Fibroblast of lung (primary cell): Measurements from ENCODE around the gene PDZRN4. TPM values are rescaled to one million over a fixed set of nuclear protein-coding genes. Genes with fewer than 3 reads are reported as not detected.

Experiments
- DNase-seq, 2 donors: peaks; one replicate each; pipeline versions ENCODE4 v3.0.0 to v3.0.0-alpha.2; 2010; ENCODE audit warnings: low read depth in 2 of 2
- H2AFZ ChIP-seq: 2 replicates; pipeline ENCODE4 v1.5.1; 2012; ENCODE audit warnings: low read length, control low read depth, inconsistent platforms
- H3K27ac ChIP-seq: 2 replicates; pipeline ENCODE4 v1.5.1; 2011; ENCODE audit warnings: low read length, control low read depth; ENCODE audit not compliant: insufficient read depth
- H3K27me3 ChIP-seq: 2 replicates; pipeline ENCODE4 v1.5.1; 2011; ENCODE audit warnings: mild to moderate bottlenecking, low read length; ENCODE audit not compliant: control insufficient read depth, insufficient read depth
- H3K36me3 ChIP-seq: 2 replicates; pipeline ENCODE4 v1.5.1; 2011; ENCODE audit warnings: low read length; ENCODE audit not compliant: control insufficient read depth, insufficient read depth
- H3K4me1 ChIP-seq: 2 replicates; pipeline ENCODE4 v1.5.1; 2011; ENCODE audit warnings: low read length; ENCODE audit not compliant: control insufficient read depth, insufficient read depth; ENCODE audit errors: extremely low read depth
- H3K4me2 ChIP-seq: 2 replicates; pipeline ENCODE4 v1.5.1; 2011; ENCODE audit warnings: low read length, control low read depth; ENCODE audit not compliant: insufficient read depth; ENCODE audit errors: extremely low read depth
- H3K4me3 ChIP-seq, 4 experiments: fragments of 200-600 bp in 1 of 4; sonication (generic) in 1 of 4; replicated peaks in 1 of 4; 2 replicates each; pipeline ENCODE4 v1.5.1; 2011 to 2016; ENCODE audit warnings: low read length in 4 of 4, low read depth in 3 of 4, mild to moderate bottlenecking in 3 of 4, control low read depth in 2 of 4, inconsistent platforms in 1 of 4, mixed read lengths in 1 of 4; ENCODE audit not compliant: insufficient read depth in 1 of 4; ENCODE audit errors: control extremely low read depth in 1 of 4
- H3K79me2 ChIP-seq: 2 replicates; pipeline ENCODE4 v1.5.1; 2012; ENCODE audit warnings: mild to moderate bottlenecking, low read length, inconsistent platforms; ENCODE audit not compliant: control insufficient read depth, insufficient read depth
- H3K9ac ChIP-seq: 2 replicates; pipeline ENCODE4 v1.5.1; 2011; ENCODE audit warnings: mild to moderate bottlenecking, low read length, control low read depth; ENCODE audit not compliant: insufficient read depth
- H3K9me3 ChIP-seq: 2 replicates; pipeline ENCODE4 v1.5.1; 2012; ENCODE audit warnings: low read depth, low read length; ENCODE audit not compliant: control insufficient read depth, insufficient read depth
- H4K20me1 ChIP-seq: 2 replicates; pipeline ENCODE4 v1.5.1; 2011; ENCODE audit warnings: low read length; ENCODE audit not compliant: control insufficient read depth, insufficient read depth; ENCODE audit errors: extremely low read depth
- CTCF ChIP-seq, 2 donors: IDR thresholded peaks in 1 of 2; conservative IDR thresholded peaks in 1 of 2; 1 replicate in 1 of 2; 2 replicates in 1 of 2; pipeline ENCODE4 v1.5.1; 2011 to 2012; ENCODE audit warnings: low read length in 2 of 2, control low read depth in 1 of 2, inconsistent platforms in 1 of 2, low read depth in 1 of 2, mild to moderate bottlenecking in 1 of 2
- EZH2 ChIP-seq: IDR thresholded peaks from 2 replicates; pipeline ENCODE4 v1.5.1; 2012; ENCODE audit warnings: low read length, control low read depth, mild to moderate bottlenecking; ENCODE audit errors: missing control alignments
- polyA plus RNA-seq, 2 donors: library from polyadenylated mRNA; depleted of rRNA in 1 of 2; stranded (reverse) in 1 of 2; unstranded in 1 of 2; fragments of >200 nt; gene quantifications; 2 replicates each; pipeline ENCODE4 v1.2.1, GENCODE V29; 2011 to 2012; ENCODE audit warnings: missing spikeins in 1 of 2
- total RNA-seq: library from RNA; depleted of rRNA; stranded (reverse); fragments of >200 nt; gene quantifications from 2 replicates; pipeline ENCODE4 v1.2.1, GENCODE V29; 2014

The PDZRN4 gene
- total and polyA plus RNA-seq, 2 donors (not counting 1 experiment from before 2014, with no cell fraction given), result not detected

- H3K4me1 ChIP-seq, result no peaks in the 10 kb centered on the region
- no peaks in the 10 kb centered on the region for H3K79me2 ChIP-seq
- H3K36me3 ChIP-seq, result no peaks in the 10 kb centered on the region
- H3K4me3 ChIP-seq, result no peak overlapping the region
- H3K9me3 ChIP-seq, result no peaks in the 10 kb centered on the region
- no peak for DNase-seq
- no peak overlapping the region for H3K9ac ChIP-seq
- H4K20me1 ChIP-seq, result no peaks in the 10 kb centered on the region
- no peak for TF ChIP-seq EZH2
- no peak for TF ChIP-seq CTCF (conservative IDR thresholded peaks at IDR 0.05 in 1 of 2, IDR thresholded peaks at IDR 0.05 in 1 of 2; ENCODE audit: low read depth in 1 of 2, low read length in 2 of 2)
- no peaks in the 10 kb centered on the region for H3K27me3 ChIP-seq
- H2AFZ ChIP-seq, result no peak overlapping the region
- no peak overlapping the region for H3K4me2 ChIP-seq
- no peak overlapping the region for H3K27ac ChIP-seq
Measured at GRCh38 chr12:41362510-41362909, 174.4 kb downstream of the PDZRN4 start.

- Histone ChIP-seq H3K27me3 (no peaks in the 10 kb centered on the region), H3K79me2 (no peaks in the 10 kb centered on the region), H3K9me3 (no peaks in the 10 kb centered on the region), H3K4me3 (no peak overlapping the region), H3K4me2 (no peak overlapping the region), H3K27ac (no peak overlapping the region), H4K20me1 (no peaks in the 10 kb centered on the region), H3K4me1 (no peaks in the 10 kb centered on the region), H3K36me3 (no peaks in the 10 kb centered on the region), H3K9ac (no peak overlapping the region), H2AFZ (no peak overlapping the region)
- TF ChIP-seq EZH2, result no peak
- DNase-seq, result no peak
Measured at GRCh38 chr12:41362931-41363330, 174.8 kb downstream of the PDZRN4 start.

- Histone ChIP-seq H3K79me2 (no peaks in the 10 kb centered on the region), H3K4me2 (no peak overlapping the region), H3K9ac (no peak overlapping the region), H3K27me3 (no peaks in the 10 kb centered on the region), H3K9me3 (no peaks in the 10 kb centered on the region), H2AFZ (no peak overlapping the region), H3K4me3 (no peak overlapping the region), H3K27ac (no peak overlapping the region), H3K36me3 (no peaks in the 10 kb centered on the region), H3K4me1 (no peaks in the 10 kb centered on the region), H4K20me1 (no peaks in the 10 kb centered on the region)
- TF ChIP-seq EZH2 (no peak), CTCF (conservative IDR thresholded peaks at IDR 0.05 in 1 of 2, IDR thresholded peaks at IDR 0.05 in 1 of 2; ENCODE audit: low read depth in 1 of 2, low read length in 2 of 2) (no peak)
- no peak for DNase-seq
Measured at GRCh38 chr12:41364211-41364610, 176.1 kb downstream of the PDZRN4 start.
